ENCODE data around the gene VWA3B. TPM values are rescaled to one million over a fixed set of nuclear protein-coding genes. Genes with fewer than 3 reads are reported as not detected.
"Not testable (repeated sequence)": the region's sequence is repeated elsewhere in the genome, so short reads cannot be mapped to it uniquely, and the experiment has no call there.

Gene VWA3B
- total RNA-seq, 1 donor from 2014 or later, result not detected

DNA sequence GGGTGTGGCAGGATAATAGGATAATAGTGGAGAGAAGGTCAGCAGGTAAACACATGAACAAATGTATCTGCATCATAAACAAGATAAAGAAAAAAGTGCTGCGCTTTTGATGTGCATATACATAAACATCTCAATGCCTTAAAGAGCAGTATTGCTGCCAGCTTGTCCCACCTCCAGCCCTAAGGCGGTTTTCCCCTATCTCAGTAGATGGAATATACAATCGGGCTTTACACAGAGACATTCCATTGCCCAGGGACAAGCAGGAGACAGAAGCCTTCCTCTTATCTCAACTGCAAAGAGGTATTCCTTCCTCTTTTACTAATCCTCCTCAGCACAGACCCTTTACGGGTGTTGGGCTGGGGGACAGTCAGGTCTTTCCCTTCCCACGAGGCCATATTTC is 43.1 kb downstream of the VWA3B start:
- intact Hi-C loops (cut with micrococcal nuclease), result not testable (repeated sequence)

DNA sequence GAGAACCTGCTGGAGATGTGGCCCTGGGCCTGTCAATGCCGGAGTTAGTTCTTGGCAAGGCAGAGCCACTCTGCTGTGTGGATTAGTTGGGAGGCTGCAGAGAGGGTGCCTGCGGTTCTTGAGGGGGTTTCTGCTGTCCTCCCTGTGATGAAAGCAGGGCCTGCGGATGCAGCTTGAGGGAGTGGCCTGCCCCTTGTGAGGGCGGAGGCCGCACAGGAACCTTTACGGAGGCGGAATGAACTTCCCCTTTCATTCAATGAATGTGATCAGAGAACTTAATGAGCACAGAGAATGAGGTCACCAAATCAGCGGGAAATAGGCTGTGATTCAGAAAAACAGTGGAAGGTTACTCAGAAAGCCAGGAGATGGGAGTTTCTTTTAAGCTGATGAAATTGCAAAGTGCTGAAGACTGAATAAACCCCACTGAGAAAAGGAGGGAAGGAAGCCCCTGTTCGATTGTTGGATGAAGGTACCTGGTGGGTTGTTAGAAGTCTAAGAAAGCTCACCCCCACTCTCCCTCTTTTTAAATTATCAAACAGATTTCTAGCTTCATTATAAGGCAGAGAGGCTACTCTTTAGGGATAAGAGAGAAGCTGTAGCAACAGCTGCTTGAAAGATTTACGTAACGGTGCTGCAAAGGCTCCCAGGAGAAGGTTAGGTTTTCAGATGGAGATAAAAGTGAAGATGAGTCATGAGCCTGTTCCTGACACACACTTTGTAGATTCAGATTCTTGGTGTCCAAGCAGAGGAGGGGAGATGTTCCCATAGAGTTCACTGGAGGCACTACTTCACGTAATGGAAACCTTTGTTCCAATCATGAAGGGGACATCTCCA is 47.4 kb downstream of the VWA3B start:
- intact Hi-C loops (cut with micrococcal nuclease), result no loop called here

DNA sequence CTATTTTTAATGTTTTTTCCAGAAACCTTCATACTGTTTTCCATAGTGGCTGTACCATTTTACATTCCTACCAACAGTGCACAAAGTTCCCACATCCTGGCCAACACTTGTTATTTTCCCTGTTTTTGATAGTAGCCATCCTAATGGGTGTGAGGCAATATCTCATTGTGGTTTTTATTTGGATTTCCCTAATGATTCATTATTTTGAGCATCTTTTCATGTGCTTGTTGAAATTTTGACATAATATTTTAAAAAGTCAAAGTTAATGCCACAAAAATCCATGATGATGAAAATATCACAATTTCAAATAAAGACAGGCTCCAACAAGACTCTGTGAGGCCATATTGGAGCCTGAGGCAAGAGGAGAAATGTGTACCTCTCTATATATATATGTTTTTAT is 50.2 kb downstream of the VWA3B start:
- intact Hi-C loops (cut with micrococcal nuclease), result no loop called here

DNA sequence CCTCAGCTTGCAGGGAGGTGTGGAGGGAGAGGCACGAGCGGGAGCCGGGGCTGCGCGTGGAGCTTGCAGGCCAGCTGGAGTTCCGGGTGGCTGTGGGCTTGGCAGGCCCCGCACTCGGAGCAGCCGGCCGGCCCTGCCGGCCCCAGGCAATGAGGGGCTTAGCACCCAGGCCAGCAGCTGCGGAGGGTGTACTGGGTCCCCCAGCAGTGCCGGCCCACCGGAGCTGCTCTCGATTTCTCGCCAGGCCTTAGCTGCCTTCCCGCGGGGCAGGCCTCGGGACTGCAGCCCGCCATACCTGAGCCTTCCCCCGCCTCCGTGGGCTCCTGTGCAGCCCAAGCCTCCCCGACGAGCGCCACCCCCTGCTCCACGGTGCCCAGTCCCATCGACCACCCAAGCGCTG is 52.0 kb downstream of the VWA3B start:
- intact Hi-C loops (cut with micrococcal nuclease), result not testable (repeated sequence)

DNA sequence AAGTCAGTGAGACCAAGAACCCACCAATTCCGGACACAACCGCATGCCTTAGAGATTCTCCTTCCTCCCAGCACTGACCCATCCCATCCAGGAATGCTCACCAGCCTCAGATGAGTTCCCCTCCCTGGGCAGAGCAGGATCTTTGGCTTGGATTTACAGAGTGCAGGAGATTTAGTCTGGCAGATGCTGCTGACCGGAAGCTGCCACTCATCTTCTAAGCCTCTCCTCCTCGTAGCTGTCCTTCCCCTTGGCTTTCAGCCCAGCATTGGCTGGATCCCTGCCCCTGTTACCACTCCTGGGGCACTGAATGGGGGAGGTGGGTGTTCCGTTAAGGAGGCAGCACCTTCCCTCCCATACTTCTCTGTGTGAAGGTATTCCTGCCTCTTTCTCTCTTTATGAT is 53.2 kb downstream of the VWA3B start:
- intact Hi-C loops (cut with micrococcal nuclease), result no loop called here

DNA sequence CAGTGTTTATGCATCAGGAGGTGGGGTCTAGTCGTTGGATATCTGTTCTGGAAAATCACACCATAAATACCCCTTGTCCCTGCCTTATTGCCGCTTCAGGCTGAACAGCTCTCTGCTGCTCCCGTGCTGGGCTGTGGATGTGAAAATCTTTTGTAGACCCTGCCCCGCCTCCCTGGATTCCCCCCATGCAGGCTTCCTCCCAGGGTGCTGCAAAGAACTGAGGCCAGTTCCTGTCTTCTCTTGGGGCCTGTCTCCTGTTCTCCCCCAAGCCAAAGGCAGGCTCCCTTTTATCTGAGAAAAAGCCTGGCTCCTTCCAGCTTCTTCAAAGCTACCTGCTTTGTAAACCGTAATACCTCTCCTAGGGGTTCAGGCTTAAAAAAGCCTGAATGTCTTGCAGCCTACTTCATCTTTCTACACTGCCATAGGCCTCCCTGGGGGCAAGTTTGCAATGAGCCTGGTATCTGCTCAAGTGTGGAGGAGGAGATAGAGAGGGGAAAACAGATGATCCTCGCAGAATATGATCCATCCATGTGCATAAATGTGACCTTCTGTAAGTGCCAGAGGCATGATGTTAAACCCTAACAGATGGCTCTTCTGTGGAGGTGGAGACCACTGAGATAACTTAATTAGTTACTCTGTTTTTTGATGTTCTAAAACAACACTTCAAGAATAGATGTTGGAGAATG is 55.3 kb downstream of the VWA3B start:
- intact Hi-C loops (cut with micrococcal nuclease), result no loop called here

DNA sequence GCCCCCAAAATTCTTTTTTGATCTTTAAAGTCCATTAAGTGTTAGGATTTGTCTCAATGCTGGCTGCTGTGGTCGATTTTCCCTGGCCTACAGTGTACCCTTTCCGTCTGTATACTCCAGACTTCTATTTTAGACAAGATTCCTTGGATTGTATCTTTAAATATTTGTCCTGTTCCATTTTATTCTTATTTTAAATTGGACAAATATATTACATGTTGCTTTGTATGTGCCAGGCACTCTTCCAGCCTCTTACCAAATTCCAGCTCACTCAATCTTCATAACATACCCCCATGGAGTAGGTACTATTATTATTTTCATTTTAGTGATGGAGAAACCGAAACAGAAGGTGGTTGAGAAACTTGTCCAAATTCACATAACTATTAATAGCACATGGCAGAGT is 58.1 kb downstream of the VWA3B start:
- intact Hi-C loops (cut with micrococcal nuclease), result no loop called here

DNA sequence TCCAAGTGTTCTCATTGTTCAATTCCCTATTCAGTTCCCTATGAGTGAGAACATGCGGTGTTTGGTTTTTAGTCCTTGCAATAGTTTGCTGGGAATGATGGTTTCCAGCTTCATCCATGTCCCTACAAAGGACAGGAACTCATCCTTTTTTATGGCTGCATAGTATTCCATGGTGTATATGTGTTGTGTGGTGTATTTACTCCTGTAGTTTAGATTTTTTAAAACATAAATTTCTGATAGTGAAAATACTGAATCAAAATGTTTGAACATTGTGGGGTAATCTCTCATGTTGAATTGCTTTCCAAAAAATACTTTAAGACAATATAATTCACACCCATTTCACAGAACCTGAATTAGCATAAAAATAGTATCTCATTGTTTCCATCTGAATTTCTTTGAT is 60.9 kb downstream of the VWA3B start:
- intact Hi-C loops (cut with micrococcal nuclease), result not testable (repeated sequence)

DNA sequence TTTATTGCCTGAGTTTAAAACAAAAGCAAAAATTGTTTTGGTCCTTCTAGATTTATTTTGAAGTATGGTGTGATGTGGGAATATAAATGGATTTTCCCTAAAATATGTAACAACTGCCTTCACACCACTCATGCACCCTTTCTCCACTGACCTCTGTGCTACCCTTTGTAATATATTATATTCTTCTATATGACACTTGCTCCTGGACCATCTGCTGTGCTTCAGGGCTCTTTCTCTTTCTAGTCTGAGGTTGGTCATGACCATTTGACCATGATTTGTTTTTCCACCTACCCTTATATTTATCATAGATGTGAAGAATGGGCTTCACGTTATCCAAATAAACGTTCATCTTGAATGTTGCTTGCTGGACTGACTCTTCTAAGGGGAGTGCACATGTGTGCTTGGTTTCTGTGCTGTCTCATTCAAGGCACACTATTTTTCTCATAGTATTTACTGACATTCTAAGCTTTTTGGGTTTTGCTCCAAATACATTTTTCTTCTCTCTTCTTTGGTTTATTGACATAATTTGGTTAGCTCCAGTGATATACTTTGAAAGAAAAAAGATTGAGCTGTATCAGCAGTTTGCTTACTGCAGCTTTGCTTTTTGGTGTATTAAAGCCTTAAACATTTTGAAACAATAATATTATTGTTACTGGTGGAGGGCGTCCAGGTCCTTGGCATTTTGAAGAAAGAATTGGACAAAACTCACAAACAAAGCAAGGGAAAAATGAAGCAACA is 61.8 kb downstream of the VWA3B start:
- intact Hi-C loops (cut with micrococcal nuclease), result no loop called here

DNA sequence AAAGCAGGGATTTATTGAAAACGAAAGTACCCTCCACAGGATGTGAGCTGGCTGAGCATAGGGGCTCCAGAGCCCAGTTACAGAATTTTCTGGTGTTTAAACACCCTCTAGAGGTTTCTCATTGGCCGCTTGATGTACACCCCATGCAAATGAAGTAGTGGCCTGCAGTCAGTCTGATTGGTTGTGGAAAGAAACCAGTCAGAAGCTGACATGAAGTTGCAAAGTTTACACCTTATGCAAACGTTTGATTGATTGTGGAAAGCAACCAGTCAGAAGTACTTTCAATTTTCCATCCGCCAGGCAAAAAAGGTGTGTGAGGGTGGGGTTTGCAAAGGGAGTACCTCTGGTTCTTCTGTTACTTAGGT is 62.3 kb downstream of the VWA3B start:
- intact Hi-C loops (cut with micrococcal nuclease), result no loop called here

DNA sequence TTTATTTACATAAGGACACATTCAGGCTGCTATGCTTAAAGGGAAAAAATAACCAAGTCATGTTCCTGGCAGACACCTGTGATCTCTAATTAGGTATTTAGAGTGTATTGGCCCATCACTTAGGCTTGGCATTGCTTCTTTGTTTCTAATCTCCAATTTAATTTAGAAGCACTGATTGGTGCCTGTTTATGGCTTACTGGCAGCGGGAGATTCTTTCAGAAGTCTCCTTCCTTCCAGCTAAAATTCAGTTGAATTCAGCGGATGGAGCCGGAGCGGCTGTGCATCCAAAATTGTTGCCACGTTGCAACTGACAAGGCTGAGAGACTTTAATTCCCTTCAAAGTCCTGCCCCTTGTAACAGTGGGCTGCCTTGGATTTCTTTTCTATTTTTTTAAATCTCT is 66.5 kb downstream of the VWA3B start:
- intact Hi-C loops (cut with micrococcal nuclease), result no loop called here

DNA sequence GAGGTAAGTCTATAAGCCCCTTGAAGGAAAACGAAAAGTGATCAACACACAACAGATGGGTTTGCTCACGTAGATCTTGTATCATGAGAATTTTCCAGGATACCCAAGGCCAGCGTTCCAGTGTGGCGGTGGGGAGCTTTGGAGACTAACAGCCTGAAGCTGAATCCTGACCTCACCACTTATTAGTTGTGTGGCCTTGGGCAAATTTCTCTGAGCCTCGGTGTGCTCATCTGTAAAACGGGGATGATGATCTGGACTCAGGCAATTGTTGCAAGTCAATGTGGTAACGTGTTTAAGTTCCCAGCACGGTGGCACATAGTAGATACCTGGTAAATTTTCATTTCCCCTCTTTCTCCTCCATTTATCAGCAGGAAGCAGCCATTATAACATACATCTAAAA is 68.3 kb downstream of the VWA3B start:
- intact Hi-C loops (cut with micrococcal nuclease), result no loop called here

DNA sequence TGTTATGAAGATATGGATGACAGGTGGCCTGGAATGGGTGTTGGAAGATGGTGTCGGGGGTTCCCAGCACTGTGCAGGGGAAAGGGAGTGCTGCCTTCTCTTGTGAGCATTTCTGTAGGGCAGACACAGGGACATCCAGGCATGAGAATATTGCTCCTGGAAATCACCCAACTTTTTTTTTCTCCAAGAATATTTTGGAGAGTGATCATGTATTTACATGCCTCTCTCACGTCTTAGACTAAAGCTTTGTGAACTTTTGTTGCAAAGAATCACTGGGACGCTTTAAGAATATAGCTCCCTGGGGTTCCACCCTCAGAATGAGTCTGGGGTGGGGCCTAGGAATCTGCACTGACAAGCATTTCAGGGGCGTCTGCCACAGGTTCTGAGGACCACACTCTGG is 68.7 kb downstream of the VWA3B start:
- intact Hi-C loops (cut with micrococcal nuclease), result no loop called here

DNA sequence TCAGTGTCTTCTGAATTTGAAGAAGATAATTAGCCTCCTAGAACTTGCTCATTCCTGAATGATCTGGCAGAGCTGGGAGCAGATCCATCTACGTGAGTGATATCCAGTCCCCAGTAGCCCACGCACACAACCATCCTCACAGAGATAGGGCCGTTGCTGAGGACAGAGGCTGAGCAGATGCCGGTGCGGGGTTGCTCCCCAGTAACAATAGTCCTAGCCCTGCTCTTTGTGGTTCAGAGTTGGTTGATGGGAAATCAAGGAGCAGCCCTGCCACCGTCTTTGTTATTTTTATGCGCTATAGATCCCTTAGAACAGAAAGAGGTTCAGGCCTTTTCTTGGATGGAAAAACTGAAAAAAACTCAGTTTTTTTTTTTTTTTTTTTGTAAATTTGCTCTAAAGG is 69.3 kb downstream of the VWA3B start:
- intact Hi-C loops (cut with micrococcal nuclease), result no loop called here

DNA sequence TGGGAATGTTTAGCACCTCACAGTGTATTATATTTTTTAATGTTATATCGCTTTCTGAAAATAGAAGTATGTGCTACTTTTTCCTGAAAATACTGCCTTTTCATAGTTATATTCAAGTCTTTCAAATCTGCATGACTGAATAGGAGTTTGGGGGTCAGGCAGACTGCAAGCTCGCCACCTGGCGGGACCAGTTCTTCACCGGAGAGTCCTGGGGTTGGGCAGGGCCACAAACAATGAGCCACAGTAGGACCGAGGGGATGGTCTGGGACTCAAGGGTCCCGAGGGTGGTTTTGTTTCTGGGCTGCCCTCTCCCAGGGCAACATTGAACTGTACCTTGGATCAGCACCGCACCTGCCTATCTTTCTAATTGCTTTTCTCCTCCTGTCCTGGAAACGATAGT is 70.6 kb downstream of the VWA3B start:
- intact Hi-C loops (cut with micrococcal nuclease), result no loop called here

DNA sequence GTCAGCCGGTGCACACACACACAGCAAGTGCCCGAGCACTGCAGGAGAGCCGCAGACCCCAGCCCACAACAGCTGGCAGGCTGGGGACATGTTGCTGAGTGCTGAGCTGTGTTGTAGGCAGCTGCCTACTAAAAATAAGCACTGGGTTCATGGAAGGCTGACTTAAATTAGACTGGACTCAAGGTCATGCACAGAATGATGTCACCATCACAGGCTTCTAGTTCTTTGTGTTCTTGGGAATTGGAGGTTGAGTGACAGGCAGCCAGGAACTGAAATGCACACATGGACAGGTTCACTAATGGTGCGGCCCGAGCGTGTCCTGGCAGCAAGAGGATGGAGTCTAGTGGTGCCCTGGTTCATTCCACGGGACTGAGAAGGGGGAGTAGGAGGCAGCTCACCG is 71.3 kb downstream of the VWA3B start:
- intact Hi-C loops (cut with micrococcal nuclease), result no loop called here

DNA sequence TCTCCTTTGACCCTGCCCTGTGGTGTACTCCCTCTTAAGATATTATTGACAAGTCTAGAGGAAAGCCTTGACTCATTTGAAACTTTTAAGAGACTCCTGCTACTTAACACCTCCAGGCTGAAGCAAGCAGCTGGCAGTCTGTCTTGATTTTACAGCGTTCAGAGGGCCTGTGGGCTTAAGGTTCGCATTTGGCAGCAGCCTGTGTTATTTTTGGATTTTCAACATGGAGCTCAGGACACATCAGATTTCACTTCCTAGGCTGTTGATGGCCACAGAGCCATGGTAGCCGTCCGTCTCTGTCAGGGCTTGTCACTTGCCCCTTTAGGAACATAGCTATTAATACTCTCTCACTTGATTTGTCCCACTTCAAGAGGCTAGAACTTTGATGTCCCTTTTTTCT is 73.6 kb downstream of the VWA3B start:
- intact Hi-C loops (cut with micrococcal nuclease), result no loop called here

DNA sequence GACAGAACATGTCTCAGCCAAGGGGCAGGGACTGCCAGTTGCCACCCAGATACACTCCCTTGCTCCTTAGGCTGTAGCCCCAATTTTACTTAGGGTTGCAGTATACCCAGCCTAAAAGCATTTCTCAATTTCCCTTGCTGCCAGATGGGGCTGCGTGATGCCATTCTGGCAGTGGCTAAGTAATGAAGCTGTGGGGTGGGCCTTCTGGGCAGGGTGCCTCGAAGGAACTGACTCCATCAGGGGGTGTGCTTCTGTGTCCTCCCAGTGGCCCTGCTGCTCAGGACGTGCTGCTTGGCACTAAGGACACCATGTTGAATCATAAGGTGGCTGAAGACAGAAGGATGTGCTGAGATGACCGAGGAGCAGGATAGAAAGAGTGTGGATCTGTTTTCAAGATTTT is 74.2 kb downstream of the VWA3B start:
- intact Hi-C loops (cut with micrococcal nuclease), result no loop called here

DNA sequence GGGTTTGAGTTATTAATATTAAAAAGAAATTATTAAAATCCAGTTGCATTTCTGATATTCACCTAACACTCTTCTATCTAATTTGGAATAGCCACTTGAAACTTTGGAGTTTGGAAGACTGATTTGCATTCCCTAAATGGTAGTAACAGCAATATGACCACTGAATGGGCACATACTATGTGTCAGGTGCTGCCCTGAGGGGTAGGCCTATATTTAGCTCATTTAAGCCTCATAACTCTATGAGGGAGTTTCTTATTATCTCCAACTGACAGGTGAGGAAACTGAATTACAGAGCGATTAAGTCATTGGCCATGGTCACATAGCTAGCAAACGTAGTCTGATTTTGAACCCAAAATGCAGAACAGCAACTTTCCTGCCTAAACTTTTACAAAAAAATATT is 77.3 kb downstream of the VWA3B start:
- intact Hi-C loops (cut with micrococcal nuclease), result no loop called here

DNA sequence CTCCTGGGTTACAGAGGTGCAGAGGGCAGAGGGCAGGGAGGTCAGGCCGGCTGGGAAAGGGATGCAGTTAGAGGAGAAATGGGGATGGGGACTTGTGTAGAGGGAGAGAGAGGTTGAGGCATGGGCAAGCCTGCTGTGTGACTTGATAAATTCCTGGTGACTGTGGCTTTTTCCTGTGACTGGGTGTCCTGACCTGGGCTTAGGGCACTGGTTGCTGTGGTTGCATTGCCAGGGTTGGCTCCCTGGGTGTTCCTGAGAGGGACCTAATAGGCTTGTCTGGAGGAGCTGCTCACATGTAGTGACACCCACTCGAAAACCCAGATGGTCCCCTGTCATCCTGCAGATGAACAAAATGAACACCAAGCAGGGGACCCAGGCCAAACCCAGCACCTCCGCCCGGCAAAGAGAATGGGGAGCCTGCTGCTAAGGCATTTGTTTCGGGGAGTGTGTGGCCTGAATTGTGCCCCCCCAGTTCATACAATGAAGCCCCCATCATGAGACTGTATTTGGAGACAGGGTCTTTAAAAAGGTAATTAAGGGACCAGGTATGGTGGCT is 78.6 kb downstream of the VWA3B start:
- intact Hi-C loops (cut with micrococcal nuclease), result no loop called here

DNA sequence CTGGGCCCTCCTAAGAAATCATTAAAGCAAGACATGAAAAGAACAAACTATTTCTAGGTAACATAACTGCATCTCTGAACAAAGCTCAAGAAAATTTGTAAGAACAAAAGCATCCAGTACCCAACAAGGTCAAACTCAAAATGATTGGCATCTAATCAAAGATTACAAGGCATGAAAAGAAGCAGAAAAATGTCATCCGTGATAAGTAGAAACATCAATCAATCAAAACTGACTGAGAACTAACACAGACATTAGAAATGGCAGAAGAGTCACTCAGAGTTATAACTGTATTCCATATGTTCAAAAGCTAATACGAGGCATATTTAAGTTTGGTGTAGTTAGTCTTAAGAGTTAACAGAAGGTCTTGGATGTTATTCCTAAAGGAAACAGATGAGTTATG is 80.9 kb downstream of the VWA3B start:
- intact Hi-C loops (cut with micrococcal nuclease), result no loop called here

DNA sequence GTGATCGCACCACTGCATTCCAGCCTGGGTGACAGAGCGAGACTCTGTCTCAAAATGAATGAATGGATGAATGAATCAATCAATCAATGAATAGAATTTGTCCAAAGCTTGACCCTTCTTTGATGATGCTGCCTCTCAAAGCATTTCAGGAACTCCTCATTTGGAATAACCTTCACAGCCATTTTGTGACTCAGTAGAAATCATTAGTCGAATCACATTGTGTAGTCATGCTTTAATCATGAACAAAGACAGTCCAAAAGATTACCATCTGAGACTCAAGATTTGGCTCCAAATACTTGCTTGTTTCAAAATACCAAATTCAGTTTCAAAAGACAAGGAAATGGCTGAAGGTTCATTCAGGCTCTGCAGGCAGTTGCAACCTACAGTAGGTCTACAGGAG is 83.1 kb downstream of the VWA3B start:
- intact Hi-C loops (cut with micrococcal nuclease), result no loop called here

All from T-helper 2 cell treated with Interferon-gamma antibody and Interleukin-4, amounts not matched to agents 100 ng/mL and 5 ng/mL, for 36 hours (primary cell).